Colon (tissue), 2 donors: Measurements from ENCODE around the gene MYO7B.

Experiments used
- FAIRE-seq: peaks from 2 replicates; lab custom pipeline; 2012; peaks lifted over from hg19 to GRCh38; lab: Jason Lieb, UNC
- donor health status: control.
- donor health status: control.

MYO7B gene

GRCh38 chr2:127664065-127664894, 128.8 kb downstream of the MYO7B start:
- no peak for FAIRE-seq

GRCh38 chr2:127664895-127665225, 129.4 kb downstream of the MYO7B start:
- FAIRE-seq = no peak

GRCh38 chr2:127665267-127665893, 129.9 kb downstream of the MYO7B start:
- FAIRE-seq = no peak

GRCh38 chr2:127669056-127669455, 133.6 kb downstream of the MYO7B start:
- FAIRE-seq = no peak

GRCh38 chr2:127670055-127670956, 134.8 kb downstream of the MYO7B start:
- FAIRE-seq = no peak

- no peak for FAIRE-seq
Measured at GRCh38 chr2:127670957-127671290, 135.4 kb downstream of the MYO7B start.

GRCh38 chr2:127671557-127672302, 136.2 kb downstream of the MYO7B start:
- no peak for FAIRE-seq

GRCh38 chr2:127672341-127673224, 137.1 kb downstream of the MYO7B start:
- FAIRE-seq = no peak

GRCh38 chr2:127673291-127674069, 138.0 kb downstream of the MYO7B start:
- no peak for FAIRE-seq

- FAIRE-seq = no peak
Measured at GRCh38 chr2:127674241-127675209, 139.0 kb downstream of the MYO7B start.

- FAIRE-seq = no peak
Measured at GRCh38 chr2:127675331-127676261, 140.1 kb downstream of the MYO7B start, which contains the start of gene LIMS2. LIMS2 (minus strand) TSS chr2:127675530; CDS start chr2:127675024, 506 bp downstream.

- FAIRE-seq = no peak
Measured at GRCh38 chr2:127676906-127677305, 141.4 kb downstream of the MYO7B start.

- FAIRE-seq = no peak
Measured at GRCh38 chr2:127678531-127678930, 143.0 kb downstream of the MYO7B start.

GRCh38 chr2:127678991-127679390, 143.5 kb downstream of the MYO7B start:
- FAIRE-seq = no peak

GRCh38 chr2:127679680-127680361, 144.3 kb downstream of the MYO7B start:
- FAIRE-seq = no peak

GRCh38 chr2:127680706-127681287, 145.3 kb downstream of the MYO7B start:
- no peak for FAIRE-seq

GRCh38 chr2:127681288-127681804, 145.9 kb downstream of the MYO7B start:
- no peak for FAIRE-seq
